DND-41 (cell line): ENCODE data around the gene PSD.

Source experiments
- ATAC-seq: fragments of 200-7000 bp; cut with Tn5 transposase; 3 replicates; pipeline ENCODE4 v1.9.1; 2021; ENCODE audit warnings: low read depth; ENCODE audit not compliant: insufficient read depth
- DNase-seq: peaks from one replicate; pipeline ENCODE4 v3.0.0-alpha.2; 2020
- H2AFZ ChIP-seq: 2 replicates; pipeline ENCODE4 v1.6.0; 2012; ENCODE audit warnings: low read depth, low read length
- H3K27ac ChIP-seq: 2 replicates; pipeline ENCODE4 v1.5.1; 2012; ENCODE audit warnings: low read length, inconsistent platforms
- H3K27me3 ChIP-seq: fragments of 200-600 bp; sonication (generic); 2 replicates; pipeline ENCODE4 v1.6.0; 2012; ENCODE audit warnings: low read length, mild to moderate bottlenecking, inconsistent platforms; ENCODE audit not compliant: insufficient read depth, poor library complexity
- H3K36me3 ChIP-seq: 2 replicates; pipeline ENCODE4 v1.5.1; 2012; ENCODE audit warnings: low read length, inconsistent platforms; ENCODE audit not compliant: insufficient read depth
- H3K4me1 ChIP-seq: 2 replicates; pipeline ENCODE4 v1.5.1; 2012; ENCODE audit warnings: mild to moderate bottlenecking, low read length; ENCODE audit not compliant: insufficient read depth
- H3K4me2 ChIP-seq: 2 replicates; pipeline ENCODE4 v1.6.0; 2012; ENCODE audit warnings: mild to moderate bottlenecking, moderate library complexity, low read length, inconsistent platforms; ENCODE audit not compliant: insufficient read depth
- H3K4me3 ChIP-seq, 2 experiments: fragments of 200-600 bp in 1 of 2; shearing (Covaris generic) in 1 of 2; 2 replicates each; pipeline ENCODE4 v1.5.1; 2012 to 2016; ENCODE audit warnings: inconsistent platforms in 2 of 2, low read length in 2 of 2, mild to moderate bottlenecking in 2 of 2, low read depth in 1 of 2, moderate library complexity in 1 of 2
- H3K79me2 ChIP-seq: 2 replicates; pipeline ENCODE4 v1.6.0; 2012; ENCODE audit warnings: low read length, inconsistent platforms; ENCODE audit not compliant: insufficient read depth
- H3K9ac ChIP-seq: 2 replicates; pipeline ENCODE4 v1.6.0; 2012; ENCODE audit warnings: low read depth, mild to moderate bottlenecking, inconsistent platforms, low read length, moderate library complexity
- H3K9me3 ChIP-seq: 2 replicates; pipeline ENCODE4 v1.5.1; 2012; ENCODE audit warnings: low read length, moderate library complexity, mild to moderate bottlenecking, inconsistent platforms; ENCODE audit not compliant: insufficient read depth, severe bottlenecking
- H4K20me1 ChIP-seq: 2 replicates; pipeline ENCODE4 v1.6.0; 2012; ENCODE audit warnings: low read length; ENCODE audit not compliant: insufficient read depth
- CTCF ChIP-seq: IDR thresholded peaks from 2 replicates; pipeline ENCODE4 v1.5.1; 2012; ENCODE audit warnings: borderline replicate concordance, low read length, moderate library complexity, mild to moderate bottlenecking; ENCODE audit not compliant: poor library complexity, severe bottlenecking; ENCODE audit errors: extremely low read depth
- EZH2 ChIP-seq: IDR thresholded peaks from 3 replicates; pipeline ENCODE4 v1.6.1; 2012; ENCODE audit warnings: borderline replicate concordance, low read depth, mild to moderate bottlenecking, moderate library complexity, low read length, inconsistent platforms; ENCODE audit not compliant: severe bottlenecking

PSD gene

DNA sequence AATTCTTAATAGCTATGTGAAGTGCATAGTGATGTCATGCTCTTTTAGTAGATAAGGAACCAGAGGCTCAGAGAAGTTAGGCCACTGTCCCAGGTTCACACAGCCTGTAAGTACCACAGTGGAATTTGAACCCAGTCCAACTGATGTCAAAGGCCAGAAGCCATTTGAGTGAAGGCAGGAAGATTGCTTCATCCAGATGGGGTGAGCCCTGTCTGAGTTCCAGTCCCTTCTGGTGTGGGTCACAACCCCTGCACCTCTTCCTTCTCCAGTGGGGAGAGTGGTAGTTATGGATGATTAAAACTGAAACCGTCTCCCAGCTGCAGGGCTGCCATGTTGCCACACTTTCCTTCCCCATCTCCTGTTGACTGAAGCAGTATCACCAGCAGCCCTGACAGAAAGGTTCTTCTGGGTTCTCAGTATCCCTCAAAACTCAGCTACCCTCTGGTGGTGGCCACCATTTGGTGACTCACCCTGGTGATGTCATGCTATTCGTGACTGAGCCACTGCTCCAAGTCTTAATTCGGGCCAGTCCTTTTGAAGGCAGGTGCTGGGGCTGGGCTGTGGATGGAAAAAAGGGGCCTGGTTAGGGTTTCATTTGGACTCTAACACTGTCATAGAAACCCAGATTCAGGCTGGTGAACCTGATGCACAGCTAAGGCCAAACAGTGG lies 34.2 kb upstream of the PSD start:
- peaks cover 28% of the 10 kb centered on the region for H3K4me1 ChIP-seq

GRCh38 chr10:102451105-102451969 lies 32.8 kb upstream of the PSD start, which contains the start of gene C10orf95:
C10orf95 (minus strand) TSS chr10:102451543; CDS start chr10:102451093, 450 bp downstream.
- Histone ChIP-seq H4K20me1 (0 out of 2 replicates have a peak, but pooled peaks cover 4% of the 10 kb centered on the region), H3K27ac (peak within 1 kb of the TSS; percentile 75), H2AFZ (peak within 1 kb of the TSS; percentile 85), H3K27me3 (no peaks in the 10 kb centered on the region), H3K36me3 (peaks cover 12% of the 10 kb centered on the region), H3K4me3 (peak within 1 kb of the TSS; percentile 72 to 94), H3K9me3 (no peaks in the 10 kb centered on the region), H3K4me1 (peaks cover 28% of the 10 kb centered on the region), H3K79me2 (peaks cover 19% of the 10 kb centered on the region), H3K9ac (peak within 1 kb of the TSS; percentile 97), H3K4me2 (peak within 1 kb of the TSS; percentile 87)
- no peak; the same call in 2 of the 3 replicates for ATAC-seq
- TF ChIP-seq CTCF (no peak), EZH2 (no peak)
- no peak for DNase-seq

More for the DNA sequence above, 34.2 kb upstream of the PSD start:
- ATAC-seq (no peak), DNase-seq (no peak)
- H3K4me2 ChIP-seq = no peak overlapping the region
- TF ChIP-seq CTCF (no peak), EZH2 (no peak)
- no peak overlapping the region for H3K9ac ChIP-seq
- peaks cover 12% of the 10 kb centered on the region for H3K36me3 ChIP-seq
- no peaks in the 10 kb centered on the region for H3K9me3 ChIP-seq
- H4K20me1 ChIP-seq = 0 out of 2 replicates have a peak, but pooled peaks cover 4% of the 10 kb centered on the region
- no peak overlapping the region for H2AFZ ChIP-seq
- no peaks in the 10 kb centered on the region for H3K27me3 ChIP-seq
- peaks cover 19% of the 10 kb centered on the region for H3K79me2 ChIP-seq
- H3K4me3 ChIP-seq = no peak overlapping the region
- H3K27ac ChIP-seq = no peak overlapping the region

GRCh38 chr10:102450374-102451104 lies 32.0 kb upstream of the PSD start:
- Histone ChIP-seq H3K27me3 (no peaks in the 10 kb centered on the region), H2AFZ (peak overlapping the region; percentile 85), H3K9me3 (no peaks in the 10 kb centered on the region), H3K4me2 (peak overlapping the region; percentile 87), H3K4me3 (peak overlapping the region; percentile 72 to 94), H4K20me1 (0 out of 2 replicates have a peak, but pooled peaks cover 4% of the 10 kb centered on the region), H3K4me1 (peaks cover 28% of the 10 kb centered on the region), H3K9ac (peak overlapping the region; percentile 97), H3K27ac (peak overlapping the region; percentile 75), H3K36me3 (peaks cover 12% of the 10 kb centered on the region), H3K79me2 (peaks cover 19% of the 10 kb centered on the region)
- DNase-seq (peak; percentile 87), ATAC-seq (peak; percentile 81)
- TF ChIP-seq EZH2 (no peak), CTCF (no peak)
